Lung (tissue), 12 donors: ENCODE measurements around the gene AHNAK. TPM values are rescaled to one million over a fixed set of nuclear protein-coding genes. Genes with fewer than 3 reads are reported as not detected.

ENCODE experiments used
- ATAC-seq: fragments of 200-7000 bp; cut with Tn5 transposase; one replicate; pipeline ENCODE4 v1.9.1; 2020; ENCODE audit warnings: moderate number of reproducible peaks; ENCODE audit not compliant: insufficient read depth, low FRiP score
- DNase-seq, 3 donors: peaks; one replicate each; pipeline ENCODE4 v3.0.0-alpha.2; 2013 to 2017
- H3K27ac ChIP-seq, 2 donors: one replicate each; pipeline ENCODE4 v1.5.1; 2013; ENCODE audit warnings: mild to moderate bottlenecking in 2 of 2, moderate library complexity in 2 of 2, control low read depth in 1 of 2, inconsistent platforms in 1 of 2, low read depth in 1 of 2, low read length in 1 of 2
- H3K27me3 ChIP-seq, 3 donors: one replicate each; pipeline ENCODE4 v1.5.1; 2013; ENCODE audit warnings: low read length in 2 of 3; ENCODE audit not compliant: control insufficient read depth in 3 of 3, insufficient read depth in 3 of 3
- H3K36me3 ChIP-seq, 4 donors: one replicate each; pipeline ENCODE4 v1.5.1; 2013; ENCODE audit warnings: low read length in 4 of 4, mild to moderate bottlenecking in 1 of 4, moderate library complexity in 1 of 4; ENCODE audit not compliant: control insufficient read depth in 4 of 4, insufficient read depth in 4 of 4
- H3K4me1 ChIP-seq, 5 donors: one replicate each; pipeline ENCODE4 v1.5.1; 2013; ENCODE audit warnings: low read length in 5 of 5, mild to moderate bottlenecking in 2 of 5, moderate library complexity in 1 of 5; ENCODE audit not compliant: control insufficient read depth in 5 of 5, insufficient read depth in 5 of 5
- H3K4me3 ChIP-seq: one replicate; pipeline ENCODE4 v1.5.1; 2013; ENCODE audit warnings: mild to moderate bottlenecking, control low read depth, moderate library complexity
- H3K9ac ChIP-seq, 2 donors: one replicate each; pipeline ENCODE4 v1.5.1; 2013; ENCODE audit warnings: low read length in 2 of 2, control low read depth in 1 of 2; ENCODE audit not compliant: insufficient read depth in 1 of 2
- H3K9me3 ChIP-seq, 4 donors: one replicate each; pipeline ENCODE4 v1.5.1; 2013; ENCODE audit warnings: low read length in 3 of 4, mild to moderate bottlenecking in 1 of 4, moderate library complexity in 1 of 4; ENCODE audit not compliant: control insufficient read depth in 4 of 4, insufficient read depth in 3 of 4
- CTCF ChIP-seq: IDR thresholded peaks from 2 replicates; pipeline ENCODE4 v1.5.1; 2012; ENCODE audit warnings: mild to moderate bottlenecking; ENCODE audit errors: control extremely low read depth, extremely low read depth
- WGBS, 2 donors: extraction: QIAGEN DNeasy Blood & Tissue Kit; methylation state at CpG; one replicate each; pipeline ENCODE4 v1.1.7; 2013; 5-methylcytosine and 5-hydroxymethylcytosine counted together
- polyA plus RNA-seq, 2 donors: library from polyadenylated mRNA; stranded (reverse); fragments of 200-250 nt; gene quantifications; one replicate each; pipeline ENCODE4 v1.2.1, GENCODE V29; 2013
- total RNA-seq, 2 donors: library from RNA; depleted of rRNA in 1 of 2; stranded (reverse); fragments of >200 nt in 1 of 2; gene quantifications; one replicate each; pipeline ENCODE4 v1.2.1, GENCODE V29; 2014 to 2021
- donor health status: control.
- donor health status: control.
- donor health status: Bipolar disorder and iron deficiency.
- donor health status: healthy.
- donor health status: DM: yes; HTN: yes; CAD: no.

AHNAK gene
- total and polyA plus RNA-seq, 4 donors: 66.5 to 707 (median 238) TPM

- 76 to 86% methylated on average over 5 of the region's 5 CpGs for WGBS, 2 donors
- ATAC-seq: no peak
- H3K36me3 ChIP-seq: no peaks in the 10 kb centered on the region
- H3K27ac ChIP-seq: no peak overlapping the region
- DNase-seq: no peak
- H3K9ac ChIP-seq: no peak overlapping the region
- TF ChIP-seq CTCF: no peak
- no peaks in the 10 kb centered on the region for H3K9me3 ChIP-seq
- peaks cover 0 to 53% (median 22%) of the 10 kb centered on the region in 5 donors for H3K4me1 ChIP-seq
- H3K4me3 ChIP-seq: no peak overlapping the region
- H3K27me3 ChIP-seq: no peaks in the 10 kb centered on the region
Measured at GRCh38 chr11:62418136-62418535, 128.5 kb downstream of the AHNAK start.

- no peak overlapping the region for H3K4me3 ChIP-seq
- no peaks in the 10 kb centered on the region for H3K27me3 ChIP-seq
- no peaks in the 10 kb centered on the region for H3K36me3 ChIP-seq
- 88 to 90% methylated on average over 12 of the region's 12 CpGs for WGBS, 2 donors
- no peak for TF ChIP-seq CTCF
- DNase-seq: no peak
- H3K4me1 ChIP-seq: peaks cover 0 to 45% (median 22%) of the 10 kb centered on the region in 5 donors
- no peak for ATAC-seq
- H3K27ac ChIP-seq: no peak overlapping the region
- H3K9me3 ChIP-seq: no peaks in the 10 kb centered on the region
- no peak overlapping the region for H3K9ac ChIP-seq
Measured at GRCh38 chr11:62416596-62416995, 130.0 kb downstream of the AHNAK start.

- ATAC-seq (no peak), DNase-seq (no peak)
- TF ChIP-seq CTCF: no peak
- Histone ChIP-seq H3K9me3 (no peaks in the 10 kb centered on the region), H3K4me3 (no peak overlapping the region), H3K36me3 (no peaks in the 10 kb centered on the region), H3K27ac (no peak overlapping the region), H3K4me1 (peaks cover 0 to 21% (median 2%) of the 10 kb centered on the region in 5 donors), H3K9ac (no peak overlapping the region), H3K27me3 (no peaks in the 10 kb centered on the region)
- 73 to 84% methylated on average over 8 of the region's 8 CpGs for WGBS, 2 donors
Measured at GRCh38 chr11:62413060-62413696, 133.4 kb downstream of the AHNAK start.

GRCh38 chr11:62411524-62411923 is 135.1 kb downstream of the AHNAK start:
- Histone ChIP-seq H3K27ac (no peak overlapping the region), H3K36me3 (no peaks in the 10 kb centered on the region), H3K9ac (no peak overlapping the region), H3K4me1 (peaks cover 0 to 10% (median 0%) of the 10 kb centered on the region in 5 donors), H3K9me3 (no peaks in the 10 kb centered on the region), H3K4me3 (no peak overlapping the region), H3K27me3 (no peaks in the 10 kb centered on the region)
- ATAC-seq (no peak), DNase-seq (no peak)
- no peak for TF ChIP-seq CTCF
- 80 to 88% methylated on average over 5 of the region's 5 CpGs for WGBS, 2 donors
